ENCODE results near the gene WDR27. TPM values are rescaled to one million over a fixed set of nuclear protein-coding genes. Genes with fewer than 3 reads are reported as not detected.
"Not testable (repeated sequence)": the region's sequence is repeated elsewhere in the genome, so short reads cannot be mapped to it uniquely, and the experiment has no call there.

Gene WDR27
- total RNA-seq, 2 donors from 2014 or later, result 33.4 to 46.9 TPM

GRCh38 chr6:169441292-169441691 lies 260.5 kb downstream of the WDR27 start:
- intact Hi-C loops (cut with DNase I, micrococcal nuclease), result no loop called here
- DNase-seq (no peak), ATAC-seq (no peak)

- ATAC-seq, result no peak
- DNase-seq, result no peak
- intact Hi-C loops (cut with DNase I, micrococcal nuclease), result no loop called here
These were observed 262.1 kb downstream of the WDR27 start for GRCh38 chr6:169439710-169440109.

GRCh38 chr6:169434554-169434953 lies 267.3 kb downstream of the WDR27 start:
- DNase-seq; ATAC-seq; intact Hi-C loops (cut with DNase I, micrococcal nuclease): not testable (repeated sequence)

GRCh38 chr6:169429001-169429400 lies 272.8 kb downstream of the WDR27 start:
- DNase-seq, result no peak
- intact Hi-C loops (cut with DNase I, micrococcal nuclease), result no loop called here
- no peak for ATAC-seq

- no peak for ATAC-seq
- intact Hi-C loops (cut with DNase I, micrococcal nuclease), result no loop called here
- DNase-seq, result no peak
These were observed 273.3 kb downstream of the WDR27 start for GRCh38 chr6:169428532-169428931.

GRCh38 chr6:169427856-169428255 lies 274.0 kb downstream of the WDR27 start:
- intact Hi-C loops (cut with DNase I, micrococcal nuclease), result no loop called here
- ATAC-seq (no peak), DNase-seq (no peak)

- DNase-seq (no peak), ATAC-seq (no peak)
- intact Hi-C loops (cut with DNase I, micrococcal nuclease), result no loop called here
These were observed 275.2 kb downstream of the WDR27 start for GRCh38 chr6:169426611-169427010.

GRCh38 chr6:169425628-169426370 lies 276.0 kb downstream of the WDR27 start:
- ATAC-seq, result peak; percentile 33
- intact Hi-C loops (cut with DNase I, micrococcal nuclease), result no loop called here
- DNase-seq, result no peak

- DNase-seq (no peak), ATAC-seq (peak; percentile 58)
- intact Hi-C loops (cut with DNase I, micrococcal nuclease), result no loop called here
These were observed 277.0 kb downstream of the WDR27 start for GRCh38 chr6:169424821-169425240.

- intact Hi-C loops (cut with DNase I, micrococcal nuclease), result no loop called here
- DNase-seq (no peak), ATAC-seq (no peak)
These were observed 277.6 kb downstream of the WDR27 start for GRCh38 chr6:169424149-169424804.

- intact Hi-C loops (cut with DNase I, micrococcal nuclease), result no loop called here
- ATAC-seq (no peak), DNase-seq (no peak)
These were observed 280.1 kb downstream of the WDR27 start for GRCh38 chr6:169421586-169422264.

GRCh38 chr6:169420912-169421543 lies 280.8 kb downstream of the WDR27 start:
- intact Hi-C loops (cut with DNase I, micrococcal nuclease), result no loop called here
- ATAC-seq, result peak; percentile 71
- peak in 1 of 2 donors; percentile 49 for DNase-seq

GRCh38 chr6:169417101-169417500 lies 284.7 kb downstream of the WDR27 start:
- intact Hi-C loops (cut with DNase I, micrococcal nuclease), result no loop called here
- no peak for DNase-seq

GRCh38 chr6:169416249-169416648 lies 285.6 kb downstream of the WDR27 start:
- DNase-seq (no peak), ATAC-seq (no peak)

More at GRCh38 chr6:169417101-169417500, 284.7 kb downstream of the WDR27 start:
- no peak for ATAC-seq

GRCh38 chr6:169415179-169415578 lies 286.6 kb downstream of the WDR27 start:
- intact Hi-C loops (cut with DNase I, micrococcal nuclease), result no loop called here
- DNase-seq (no peak), ATAC-seq (no peak)

More at GRCh38 chr6:169416249-169416648, 285.6 kb downstream of the WDR27 start:
- intact Hi-C loops (cut with DNase I, micrococcal nuclease), result no loop called here

GRCh38 chr6:169411722-169412121 lies 290.1 kb downstream of the WDR27 start:
- intact Hi-C loops (cut with DNase I, micrococcal nuclease), result no loop called here
- DNase-seq (no peak), ATAC-seq (no peak)

- no peak for ATAC-seq
- intact Hi-C loops (cut with DNase I, micrococcal nuclease), result no loop called here
- DNase-seq, result no peak
These were observed 290.5 kb downstream of the WDR27 start for GRCh38 chr6:169411296-169411695.

GRCh38 chr6:169409742-169410312 lies 292.0 kb downstream of the WDR27 start:
- intact Hi-C loops (cut with DNase I, micrococcal nuclease), result no loop called here
- ATAC-seq (no peak), DNase-seq (no peak)

- intact Hi-C loops (cut with DNase I, micrococcal nuclease), result no loop called here
- DNase-seq (no peak), ATAC-seq (no peak)
These were observed 294.5 kb downstream of the WDR27 start for GRCh38 chr6:169407325-169407724.

Data from left colon (tissue), 2 donors.